Type B pancreatic cell (in vitro differentiated cells): ENCODE results near the gene FNBP1L. TPM values are rescaled to one million over a fixed set of nuclear protein-coding genes. Genes with fewer than 3 reads are reported as not detected.

Source experiments
- DNase-seq: peaks from one replicate; pipeline ENCODE4 v3.0.0; 2021; ENCODE audit warnings: mixed read lengths; ENCODE audit not compliant: unreplicated experiment; ENCODE audit errors: extremely low spot score
- H3K27ac Mint-ChIP-seq: 2 replicates; pipeline ENCODE4 v1.8.0; 2021; ENCODE audit warnings: mild to moderate bottlenecking, mixed read lengths
- H3K27me3 Mint-ChIP-seq: 2 replicates; pipeline ENCODE4 v1.8.0; 2021; ENCODE audit warnings: mixed read lengths
- H3K36me3 Mint-ChIP-seq: 2 replicates; pipeline ENCODE4 v1.8.0; 2021; ENCODE audit warnings: mixed read lengths
- H3K4me1 Mint-ChIP-seq: one replicate; pipeline ENCODE4 v1.8.0; 2021; ENCODE audit warnings: mixed read lengths; ENCODE audit not compliant: unreplicated experiment
- H3K4me3 Mint-ChIP-seq: 2 replicates; pipeline ENCODE4 v1.8.0; 2021; ENCODE audit warnings: mild to moderate bottlenecking, mixed read lengths
- H3K9me3 Mint-ChIP-seq: 2 replicates; pipeline ENCODE4 v1.8.0; 2021; ENCODE audit warnings: mixed read lengths
- CTCF ChIP-seq: fragments of 200-600 bp; sonication (generic); conservative IDR thresholded peaks from 2 replicates; pipeline ENCODE4 v1.5.0; 2021; ENCODE audit warnings: antibody characterized with exemption, mild to moderate bottlenecking
- total RNA-seq: library from RNA; stranded (reverse); gene quantifications from 2 replicates; pipeline ENCODE4 v1.2.1, GENCODE V29; 2021; ENCODE audit warnings: low replicate concordance

FNBP1L gene
- total RNA-seq, 1 donor from 2014 or later = 74.7 TPM

- Mint-ChIP-seq H3K4me3 (no peak overlapping the region), H3K4me1 (peaks cover 6% of the 10 kb centered on the region), H3K27ac (no peak overlapping the region), H3K36me3 (no peaks in the 10 kb centered on the region), H3K27me3 (no peaks in the 10 kb centered on the region), H3K9me3 (no peaks in the 10 kb centered on the region)
- no peak for DNase-seq
- no peak for TF ChIP-seq CTCF
These were observed 14.4 kb upstream of the FNBP1L start for GRCh38 chr1:93433407-93433961.

DNA sequence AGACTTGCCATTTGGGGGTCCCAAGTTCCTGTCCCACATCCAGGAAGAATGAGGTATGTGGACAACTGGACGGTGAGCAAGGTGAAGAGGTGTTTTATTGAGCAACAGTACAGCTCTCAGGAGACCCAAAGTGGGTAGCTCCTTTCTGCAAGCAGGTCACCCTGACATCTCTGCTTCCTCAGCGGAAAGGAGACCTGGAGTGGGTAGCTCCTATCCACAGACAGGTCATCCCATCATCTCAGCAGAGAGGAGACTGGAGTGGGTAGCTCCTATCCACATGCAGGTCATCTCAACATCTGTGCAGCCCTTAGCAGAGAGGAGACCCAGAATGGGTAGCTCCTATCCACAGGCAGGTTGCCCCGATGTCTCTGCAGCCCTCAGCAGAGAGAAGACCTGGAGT, 13.8 kb upstream of the FNBP1L start:
- no peaks in the 10 kb centered on the region for H3K9me3 Mint-ChIP-seq
- H3K27ac Mint-ChIP-seq = no peak overlapping the region
- TF ChIP-seq CTCF = no peak
- no peaks in the 10 kb centered on the region for H3K27me3 Mint-ChIP-seq
- DNase-seq = no peak
- peaks cover 6% of the 10 kb centered on the region for H3K4me1 Mint-ChIP-seq
- no peak overlapping the region for H3K4me3 Mint-ChIP-seq
- no peaks in the 10 kb centered on the region for H3K36me3 Mint-ChIP-seq

DNA sequence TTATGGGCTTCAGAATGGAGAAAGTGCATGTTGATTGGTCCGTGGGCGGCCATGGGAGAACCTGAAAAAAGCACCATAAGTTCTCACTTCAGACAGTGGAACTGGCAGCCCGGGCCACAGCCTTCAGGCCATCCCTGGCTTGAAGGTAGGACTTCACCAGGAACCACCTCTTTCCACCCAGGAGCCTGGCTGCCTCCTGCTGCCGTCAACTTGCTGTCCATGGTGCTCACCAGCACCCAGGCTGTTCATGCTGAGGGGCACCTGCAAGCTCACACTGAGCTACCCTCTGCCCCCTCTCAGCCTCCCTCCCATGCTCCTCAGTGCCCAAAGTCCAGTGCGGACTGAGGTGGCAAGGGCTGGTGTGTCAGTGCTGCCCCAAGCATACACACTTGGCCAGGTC, 12.9 kb upstream of the FNBP1L start:
- no peaks in the 10 kb centered on the region for H3K27me3 Mint-ChIP-seq
- H3K4me1 Mint-ChIP-seq = peaks cover 6% of the 10 kb centered on the region

DNA sequence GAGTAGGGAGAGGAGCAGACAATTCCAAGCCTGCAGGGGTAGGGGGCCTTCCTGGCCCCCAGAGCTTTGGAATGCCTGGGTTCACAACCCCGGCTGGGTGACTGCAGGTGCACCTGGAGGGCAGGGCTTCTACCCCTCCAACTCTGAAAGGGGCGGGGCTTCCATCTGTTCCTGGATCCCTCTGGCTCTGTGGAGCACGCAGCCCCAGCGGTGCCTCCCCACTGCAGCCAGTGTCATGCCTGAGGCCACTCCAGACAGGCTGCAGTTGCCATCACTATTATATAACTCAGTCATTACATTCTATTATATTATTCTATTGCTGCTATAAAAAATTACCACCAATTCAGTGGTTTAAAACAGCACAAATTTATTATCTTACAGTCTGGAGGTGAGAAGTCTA, 12.5 kb upstream of the FNBP1L start:
- H3K4me1 Mint-ChIP-seq = peaks cover 6% of the 10 kb centered on the region
- TF ChIP-seq CTCF = no peak
- no peak overlapping the region for H3K4me3 Mint-ChIP-seq
- no peaks in the 10 kb centered on the region for H3K27me3 Mint-ChIP-seq
- H3K9me3 Mint-ChIP-seq = no peaks in the 10 kb centered on the region
- DNase-seq = no peak
- no peak overlapping the region for H3K27ac Mint-ChIP-seq
- no peaks in the 10 kb centered on the region for H3K36me3 Mint-ChIP-seq

More for the DNA sequence above, 12.9 kb upstream of the FNBP1L start:
- Mint-ChIP-seq H3K9me3 (no peaks in the 10 kb centered on the region), H3K36me3 (no peaks in the 10 kb centered on the region), H3K4me3 (no peak overlapping the region), H3K27ac (no peak overlapping the region)
- no peak for DNase-seq
- no peak for TF ChIP-seq CTCF

DNA sequence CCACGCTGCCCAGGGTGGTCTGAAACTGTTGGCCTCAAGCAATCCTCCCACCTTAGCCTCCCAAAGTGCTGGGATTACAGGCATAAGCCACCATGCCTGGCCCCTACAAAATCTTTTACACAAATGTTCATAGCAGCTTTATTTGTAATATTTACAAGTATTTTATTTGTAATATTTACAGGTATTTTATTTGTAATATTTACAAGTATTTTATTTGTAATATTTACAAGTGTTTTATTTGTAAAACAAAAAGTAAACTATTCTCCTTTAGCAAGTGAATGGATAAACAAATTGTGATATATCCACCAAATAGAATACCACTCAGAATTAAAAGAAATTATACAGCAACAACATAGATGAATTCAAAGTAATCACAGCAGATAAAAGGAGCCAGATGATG, 11.4 kb upstream of the FNBP1L start:
- no peaks in the 10 kb centered on the region for H3K9me3 Mint-ChIP-seq

More for the DNA sequence above, 11.4 kb upstream of the FNBP1L start:
- DNase-seq = no peak
- Mint-ChIP-seq H3K4me3 (no peak overlapping the region), H3K27me3 (no peaks in the 10 kb centered on the region), H3K4me1 (peaks cover 6% of the 10 kb centered on the region), H3K27ac (no peak overlapping the region), H3K36me3 (no peaks in the 10 kb centered on the region)
- no peak for TF ChIP-seq CTCF
